Measurements from ENCODE around the gene C5orf63.

DNA sequence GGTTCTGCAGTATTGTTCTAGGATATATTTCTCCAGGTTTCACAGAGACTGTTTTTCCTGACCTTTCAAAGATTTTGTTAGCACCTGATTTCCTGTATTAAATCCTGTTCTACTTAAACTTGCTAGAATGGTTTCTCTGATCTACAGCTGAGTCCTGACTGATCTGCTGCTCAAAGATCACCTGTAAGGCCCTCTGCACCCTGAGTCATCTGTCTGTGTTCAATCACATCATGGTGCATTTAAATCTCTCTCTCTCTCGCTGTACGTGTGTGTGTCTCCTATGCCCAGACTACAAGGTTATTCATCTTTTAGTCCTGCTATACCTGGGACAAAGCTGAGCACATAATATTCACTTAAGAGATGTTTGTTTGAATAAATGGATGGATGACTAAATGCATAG, 13.3 kb upstream of the C5orf63 start:
- TF ChIP-seq, protein P1, sequence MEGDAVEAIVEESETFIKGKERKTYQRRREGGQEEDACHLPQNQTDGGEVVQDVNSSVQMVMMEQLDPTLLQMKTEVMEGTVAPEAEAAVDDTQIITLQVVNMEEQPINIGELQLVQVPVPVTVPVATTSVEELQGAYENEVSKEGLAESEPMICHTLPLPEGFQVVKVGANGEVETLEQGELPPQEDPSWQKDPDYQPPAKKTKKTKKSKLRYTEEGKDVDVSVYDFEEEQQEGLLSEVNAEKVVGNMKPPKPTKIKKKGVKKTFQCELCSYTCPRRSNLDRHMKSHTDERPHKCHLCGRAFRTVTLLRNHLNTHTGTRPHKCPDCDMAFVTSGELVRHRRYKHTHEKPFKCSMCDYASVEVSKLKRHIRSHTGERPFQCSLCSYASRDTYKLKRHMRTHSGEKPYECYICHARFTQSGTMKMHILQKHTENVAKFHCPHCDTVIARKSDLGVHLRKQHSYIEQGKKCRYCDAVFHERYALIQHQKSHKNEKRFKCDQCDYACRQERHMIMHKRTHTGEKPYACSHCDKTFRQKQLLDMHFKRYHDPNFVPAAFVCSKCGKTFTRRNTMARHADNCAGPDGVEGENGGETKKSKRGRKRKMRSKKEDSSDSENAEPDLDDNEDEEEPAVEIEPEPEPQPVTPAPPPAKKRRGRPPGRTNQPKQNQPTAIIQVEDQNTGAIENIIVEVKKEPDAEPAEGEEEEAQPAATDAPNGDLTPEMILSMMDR (conservative IDR thresholded peaks at IDR 0.05; ENCODE audit: low read depth in 2 of 2): no peak
- TF ChIP-seq POLR2AphosphoS5 (IDR thresholded peaks at IDR 0.05; ENCODE audit: low read depth) (no peak), EZH2phosphoT487 (IDR thresholded peaks at IDR 0.05; ENCODE audit: unreplicated experiment) (no peak), EZH2 (IDR thresholded peaks at IDR 0.05; ENCODE audit: low read depth, unreplicated experiment) (no peak), CREB1 (CRISPR knock-in tag; IDR thresholded peaks at IDR 0.05; ENCODE audit: low read depth) (no peak), ZNF331 (CRISPR knock-in tag; IDR thresholded peaks at IDR 0.05; ENCODE audit: low read depth) (no peak), NANOG (IDR thresholded peaks at IDR 0.05; ENCODE audit: borderline replicate concordance) (no peak), JUNB (IDR thresholded peaks at IDR 0.05; ENCODE audit: unreplicated experiment) (no peak), ZNF114 (CRISPR knock-in tag; IDR thresholded peaks at IDR 0.05) (no peak), STAT1 (IDR thresholded peaks at IDR 0.05; ENCODE audit: unreplicated experiment) (no peak)
- TF ChIP-seq, protein P2, sequence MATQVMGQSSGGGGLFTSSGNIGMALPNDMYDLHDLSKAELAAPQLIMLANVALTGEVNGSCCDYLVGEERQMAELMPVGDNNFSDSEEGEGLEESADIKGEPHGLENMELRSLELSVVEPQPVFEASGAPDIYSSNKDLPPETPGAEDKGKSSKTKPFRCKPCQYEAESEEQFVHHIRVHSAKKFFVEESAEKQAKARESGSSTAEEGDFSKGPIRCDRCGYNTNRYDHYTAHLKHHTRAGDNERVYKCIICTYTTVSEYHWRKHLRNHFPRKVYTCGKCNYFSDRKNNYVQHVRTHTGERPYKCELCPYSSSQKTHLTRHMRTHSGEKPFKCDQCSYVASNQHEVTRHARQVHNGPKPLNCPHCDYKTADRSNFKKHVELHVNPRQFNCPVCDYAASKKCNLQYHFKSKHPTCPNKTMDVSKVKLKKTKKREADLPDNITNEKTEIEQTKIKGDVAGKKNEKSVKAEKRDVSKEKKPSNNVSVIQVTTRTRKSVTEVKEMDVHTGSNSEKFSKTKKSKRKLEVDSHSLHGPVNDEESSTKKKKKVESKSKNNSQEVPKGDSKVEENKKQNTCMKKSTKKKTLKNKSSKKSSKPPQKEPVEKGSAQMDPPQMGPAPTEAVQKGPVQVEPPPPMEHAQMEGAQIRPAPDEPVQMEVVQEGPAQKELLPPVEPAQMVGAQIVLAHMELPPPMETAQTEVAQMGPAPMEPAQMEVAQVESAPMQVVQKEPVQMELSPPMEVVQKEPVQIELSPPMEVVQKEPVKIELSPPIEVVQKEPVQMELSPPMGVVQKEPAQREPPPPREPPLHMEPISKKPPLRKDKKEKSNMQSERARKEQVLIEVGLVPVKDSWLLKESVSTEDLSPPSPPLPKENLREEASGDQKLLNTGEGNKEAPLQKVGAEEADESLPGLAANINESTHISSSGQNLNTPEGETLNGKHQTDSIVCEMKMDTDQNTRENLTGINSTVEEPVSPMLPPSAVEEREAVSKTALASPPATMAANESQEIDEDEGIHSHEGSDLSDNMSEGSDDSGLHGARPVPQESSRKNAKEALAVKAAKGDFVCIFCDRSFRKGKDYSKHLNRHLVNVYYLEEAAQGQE (IDR thresholded peaks at IDR 0.05; ENCODE audit: unreplicated experiment): no peak
- TF ChIP-seq, protein P3, sequence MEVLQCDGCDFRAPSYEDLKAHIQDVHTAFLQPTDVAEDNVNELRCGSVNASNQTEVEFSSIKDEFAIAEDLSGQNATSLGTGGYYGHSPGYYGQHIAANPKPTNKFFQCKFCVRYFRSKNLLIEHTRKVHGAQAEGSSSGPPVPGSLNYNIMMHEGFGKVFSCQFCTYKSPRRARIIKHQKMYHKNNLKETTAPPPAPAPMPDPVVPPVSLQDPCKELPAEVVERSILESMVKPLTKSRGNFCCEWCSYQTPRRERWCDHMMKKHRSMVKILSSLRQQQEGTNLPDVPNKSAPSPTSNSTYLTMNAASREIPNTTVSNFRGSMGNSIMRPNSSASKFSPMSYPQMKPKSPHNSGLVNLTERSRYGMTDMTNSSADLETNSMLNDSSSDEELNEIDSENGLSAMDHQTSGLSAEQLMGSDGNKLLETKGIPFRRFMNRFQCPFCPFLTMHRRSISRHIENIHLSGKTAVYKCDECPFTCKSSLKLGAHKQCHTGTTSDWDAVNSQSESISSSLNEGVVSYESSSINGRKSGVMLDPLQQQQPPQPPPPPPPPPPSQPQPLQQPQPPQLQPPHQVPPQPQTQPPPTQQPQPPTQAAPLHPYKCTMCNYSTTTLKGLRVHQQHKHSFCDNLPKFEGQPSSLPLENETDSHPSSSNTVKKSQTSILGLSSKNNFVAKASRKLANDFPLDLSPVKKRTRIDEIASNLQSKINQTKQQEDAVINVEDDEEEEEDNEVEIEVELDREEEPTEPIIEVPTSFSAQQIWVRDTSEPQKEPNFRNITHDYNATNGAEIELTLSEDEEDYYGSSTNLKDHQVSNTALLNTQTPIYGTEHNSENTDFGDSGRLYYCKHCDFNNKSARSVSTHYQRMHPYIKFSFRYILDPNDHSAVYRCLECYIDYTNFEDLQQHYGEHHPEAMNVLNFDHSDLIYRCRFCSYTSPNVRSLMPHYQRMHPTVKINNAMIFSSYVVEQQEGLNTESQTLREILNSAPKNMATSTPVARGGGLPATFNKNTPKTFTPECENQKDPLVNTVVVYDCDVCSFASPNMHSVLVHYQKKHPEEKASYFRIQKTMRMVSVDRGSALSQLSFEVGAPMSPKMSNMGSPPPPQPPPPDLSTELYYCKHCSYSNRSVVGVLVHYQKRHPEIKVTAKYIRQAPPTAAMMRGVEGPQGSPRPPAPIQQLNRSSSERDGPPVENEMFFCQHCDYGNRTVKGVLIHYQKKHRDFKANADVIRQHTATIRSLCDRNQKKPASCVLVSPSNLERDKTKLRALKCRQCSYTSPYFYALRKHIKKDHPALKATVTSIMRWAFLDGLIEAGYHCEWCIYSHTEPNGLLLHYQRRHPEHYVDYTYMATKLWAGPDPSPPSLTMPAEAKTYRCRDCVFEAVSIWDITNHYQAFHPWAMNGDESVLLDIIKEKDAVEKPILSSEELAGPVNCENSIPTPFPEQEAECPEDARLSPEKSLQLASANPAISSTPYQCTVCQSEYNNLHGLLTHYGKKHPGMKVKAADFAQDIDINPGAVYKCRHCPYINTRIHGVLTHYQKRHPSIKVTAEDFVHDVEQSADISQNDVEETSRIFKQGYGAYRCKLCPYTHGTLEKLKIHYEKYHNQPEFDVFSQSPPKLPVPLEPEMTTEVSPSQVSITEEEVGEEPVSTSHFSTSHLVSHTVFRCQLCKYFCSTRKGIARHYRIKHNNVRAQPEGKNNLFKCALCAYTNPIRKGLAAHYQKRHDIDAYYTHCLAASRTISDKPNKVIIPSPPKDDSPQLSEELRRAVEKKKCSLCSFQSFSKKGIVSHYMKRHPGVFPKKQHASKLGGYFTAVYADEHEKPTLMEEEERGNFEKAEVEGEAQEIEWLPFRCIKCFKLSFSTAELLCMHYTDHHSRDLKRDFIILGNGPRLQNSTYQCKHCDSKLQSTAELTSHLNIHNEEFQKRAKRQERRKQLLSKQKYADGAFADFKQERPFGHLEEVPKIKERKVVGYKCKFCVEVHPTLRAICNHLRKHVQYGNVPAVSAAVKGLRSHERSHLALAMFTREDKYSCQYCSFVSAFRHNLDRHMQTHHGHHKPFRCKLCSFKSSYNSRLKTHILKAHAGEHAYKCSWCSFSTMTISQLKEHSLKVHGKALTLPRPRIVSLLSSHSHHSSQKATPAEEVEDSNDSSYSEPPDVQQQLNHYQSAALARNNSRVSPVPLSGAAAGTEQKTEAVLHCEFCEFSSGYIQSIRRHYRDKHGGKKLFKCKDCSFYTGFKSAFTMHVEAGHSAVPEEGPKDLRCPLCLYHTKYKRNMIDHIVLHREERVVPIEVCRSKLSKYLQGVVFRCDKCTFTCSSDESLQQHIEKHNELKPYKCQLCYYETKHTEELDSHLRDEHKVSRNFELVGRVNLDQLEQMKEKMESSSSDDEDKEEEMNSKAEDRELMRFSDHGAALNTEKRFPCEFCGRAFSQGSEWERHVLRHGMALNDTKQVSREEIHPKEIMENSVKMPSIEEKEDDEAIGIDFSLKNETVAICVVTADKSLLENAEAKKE (CRISPR knock-in tag; IDR thresholded peaks at IDR 0.05): no peak
